GM12874 (cell line): ENCODE data around the gene GATAD2B.

Experiments used
- TF ChIP-seq, protein P1 (sequence below): IDR thresholded peaks from 2 replicates; pipeline ENCODE4 v1.5.1; 2011; ENCODE audit warnings: low read depth, mild to moderate bottlenecking, control low read depth, low read length, moderate library complexity; ENCODE audit not compliant: insufficient read depth

GATAD2B gene

DNA sequence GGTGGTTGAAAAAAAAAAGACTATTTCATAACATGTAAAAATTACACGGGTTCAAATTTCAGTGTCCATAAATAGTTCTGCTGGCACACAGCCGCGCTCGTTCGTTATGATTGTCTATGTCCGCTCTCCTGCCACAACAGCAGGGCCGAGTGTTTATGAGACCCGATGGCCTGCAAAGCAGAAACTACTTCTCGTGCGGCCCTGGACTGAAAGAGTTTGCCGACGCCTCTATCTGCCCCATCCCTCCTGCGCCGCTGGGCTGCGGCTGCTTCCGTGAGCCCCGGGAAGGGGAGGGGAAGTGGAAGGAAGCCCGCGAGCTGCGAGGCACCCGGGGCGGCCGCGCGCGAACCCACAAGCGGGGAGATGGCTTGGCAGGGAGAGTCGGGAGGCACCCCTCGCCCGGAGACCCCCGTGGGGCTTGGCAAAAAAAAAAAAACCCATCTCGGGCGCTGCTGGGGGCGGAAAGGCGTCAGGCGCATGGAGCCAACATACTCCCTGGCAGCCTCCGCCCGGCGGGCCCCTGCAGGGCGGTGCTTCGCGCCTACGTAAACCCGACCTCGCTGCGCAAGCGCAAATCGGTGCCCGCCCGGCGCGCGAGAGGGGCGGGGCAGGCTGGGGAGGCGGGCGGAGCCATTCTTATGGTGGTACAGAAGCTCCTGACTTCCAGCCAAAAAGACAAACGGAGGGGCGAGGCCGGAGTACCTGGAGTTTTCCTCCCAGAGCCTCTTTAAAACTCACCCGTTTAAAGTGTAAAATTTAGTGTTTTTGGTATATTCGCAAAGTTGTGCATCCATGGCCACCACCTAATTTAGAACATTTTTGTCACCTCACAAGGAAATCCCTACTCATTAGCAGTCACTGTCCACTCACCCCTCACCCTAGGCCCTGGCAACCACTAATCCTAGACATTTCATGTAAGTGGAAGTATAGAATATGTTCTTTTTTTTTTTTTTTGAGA is 139.3 kb downstream of the GATAD2B start:
- TF ChIP-seq, protein P1, sequence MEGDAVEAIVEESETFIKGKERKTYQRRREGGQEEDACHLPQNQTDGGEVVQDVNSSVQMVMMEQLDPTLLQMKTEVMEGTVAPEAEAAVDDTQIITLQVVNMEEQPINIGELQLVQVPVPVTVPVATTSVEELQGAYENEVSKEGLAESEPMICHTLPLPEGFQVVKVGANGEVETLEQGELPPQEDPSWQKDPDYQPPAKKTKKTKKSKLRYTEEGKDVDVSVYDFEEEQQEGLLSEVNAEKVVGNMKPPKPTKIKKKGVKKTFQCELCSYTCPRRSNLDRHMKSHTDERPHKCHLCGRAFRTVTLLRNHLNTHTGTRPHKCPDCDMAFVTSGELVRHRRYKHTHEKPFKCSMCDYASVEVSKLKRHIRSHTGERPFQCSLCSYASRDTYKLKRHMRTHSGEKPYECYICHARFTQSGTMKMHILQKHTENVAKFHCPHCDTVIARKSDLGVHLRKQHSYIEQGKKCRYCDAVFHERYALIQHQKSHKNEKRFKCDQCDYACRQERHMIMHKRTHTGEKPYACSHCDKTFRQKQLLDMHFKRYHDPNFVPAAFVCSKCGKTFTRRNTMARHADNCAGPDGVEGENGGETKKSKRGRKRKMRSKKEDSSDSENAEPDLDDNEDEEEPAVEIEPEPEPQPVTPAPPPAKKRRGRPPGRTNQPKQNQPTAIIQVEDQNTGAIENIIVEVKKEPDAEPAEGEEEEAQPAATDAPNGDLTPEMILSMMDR, result no peak

DNA sequence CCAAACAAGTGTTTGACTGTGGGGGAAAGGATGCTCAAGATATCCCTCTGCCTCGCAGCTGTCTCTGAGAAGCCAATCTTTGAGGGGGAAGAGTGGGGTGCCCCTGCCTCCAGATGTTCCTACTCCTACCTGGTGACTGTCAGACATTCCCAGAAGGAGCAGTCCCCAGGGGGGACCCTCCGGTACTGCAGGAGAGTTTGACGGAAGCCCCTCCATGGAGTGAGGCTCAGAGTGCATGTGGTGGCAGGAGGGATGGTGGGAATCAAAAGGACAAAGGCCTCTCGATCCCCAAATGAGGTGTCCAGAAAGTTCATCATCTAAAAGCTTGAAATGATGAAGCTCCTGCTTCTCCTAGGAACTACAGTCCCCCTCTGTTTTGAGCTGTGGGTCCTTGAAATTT is 142.2 kb downstream of the GATAD2B start:
- TF ChIP-seq, protein P1, result no peak

DNA sequence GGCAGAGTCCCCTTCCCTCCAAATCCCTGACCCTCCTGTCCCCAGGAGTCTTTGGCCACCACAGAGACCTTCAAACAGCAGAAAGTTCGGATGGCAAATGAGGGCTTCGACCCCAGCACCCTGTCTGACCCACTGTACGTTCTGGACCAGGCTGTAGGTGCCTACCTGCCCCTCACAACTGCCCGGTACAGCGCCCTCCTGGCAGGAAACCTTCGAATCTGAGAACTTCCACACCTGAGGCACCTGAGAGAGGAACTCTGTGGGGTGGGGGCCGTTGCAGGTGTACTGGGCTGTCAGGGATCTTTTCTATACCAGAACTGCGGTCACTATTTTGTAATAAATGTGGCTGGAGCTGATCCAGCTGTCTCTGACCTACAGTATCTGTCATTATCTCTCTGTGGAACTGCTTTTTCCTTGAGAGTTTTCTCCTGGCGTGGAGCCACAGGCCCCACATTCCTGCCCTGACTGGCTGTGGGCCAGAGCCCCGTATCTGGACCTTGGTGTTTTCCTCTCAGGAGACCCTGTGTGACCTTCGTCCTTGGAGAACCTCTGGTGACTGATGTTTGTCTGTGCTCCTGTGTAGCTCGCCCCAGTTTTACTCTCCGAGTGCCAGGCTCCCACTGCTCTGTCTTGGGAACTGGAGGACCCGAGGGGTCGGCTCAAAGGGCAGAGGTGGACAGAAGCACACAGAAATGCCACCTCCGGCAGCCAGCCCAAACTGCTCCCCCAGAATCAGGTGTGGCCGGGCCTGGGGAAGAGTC is 142.8 kb downstream of the GATAD2B start:
- TF ChIP-seq, protein P1, result no peak

DNA sequence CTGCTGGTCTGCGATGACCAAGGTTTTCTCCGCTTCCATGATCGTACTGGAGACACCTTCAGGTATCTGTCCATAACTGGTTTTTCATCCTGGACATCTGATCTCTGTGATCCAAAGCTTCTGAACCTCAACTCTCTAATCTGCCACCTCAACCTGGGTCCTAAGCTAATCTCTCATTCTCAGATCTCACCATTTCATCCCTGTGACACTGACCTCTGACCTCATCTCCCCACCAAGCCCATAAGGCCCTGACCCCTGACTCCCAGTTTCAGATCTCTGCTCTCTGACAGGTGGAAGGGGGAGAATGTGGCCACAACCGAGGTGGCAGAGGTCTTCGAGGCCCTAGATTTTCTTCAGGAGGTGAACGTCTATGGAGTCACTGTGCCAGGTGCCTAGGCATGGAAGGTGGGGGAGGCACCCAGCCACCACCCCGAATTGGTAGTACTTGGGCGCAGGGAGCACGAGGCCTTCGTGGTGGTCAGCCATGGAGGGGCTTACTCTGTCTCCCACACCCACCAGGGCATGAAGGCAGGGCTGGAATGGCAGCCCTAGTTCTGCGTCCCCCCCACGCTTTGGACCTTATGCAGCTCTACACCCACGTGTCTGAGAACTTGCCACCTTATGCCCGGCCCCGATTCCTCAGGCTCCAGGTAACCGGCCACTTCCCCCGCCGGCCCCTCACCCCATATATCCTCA is 143.8 kb downstream of the GATAD2B start:
- TF ChIP-seq, protein P1, result no peak

DNA sequence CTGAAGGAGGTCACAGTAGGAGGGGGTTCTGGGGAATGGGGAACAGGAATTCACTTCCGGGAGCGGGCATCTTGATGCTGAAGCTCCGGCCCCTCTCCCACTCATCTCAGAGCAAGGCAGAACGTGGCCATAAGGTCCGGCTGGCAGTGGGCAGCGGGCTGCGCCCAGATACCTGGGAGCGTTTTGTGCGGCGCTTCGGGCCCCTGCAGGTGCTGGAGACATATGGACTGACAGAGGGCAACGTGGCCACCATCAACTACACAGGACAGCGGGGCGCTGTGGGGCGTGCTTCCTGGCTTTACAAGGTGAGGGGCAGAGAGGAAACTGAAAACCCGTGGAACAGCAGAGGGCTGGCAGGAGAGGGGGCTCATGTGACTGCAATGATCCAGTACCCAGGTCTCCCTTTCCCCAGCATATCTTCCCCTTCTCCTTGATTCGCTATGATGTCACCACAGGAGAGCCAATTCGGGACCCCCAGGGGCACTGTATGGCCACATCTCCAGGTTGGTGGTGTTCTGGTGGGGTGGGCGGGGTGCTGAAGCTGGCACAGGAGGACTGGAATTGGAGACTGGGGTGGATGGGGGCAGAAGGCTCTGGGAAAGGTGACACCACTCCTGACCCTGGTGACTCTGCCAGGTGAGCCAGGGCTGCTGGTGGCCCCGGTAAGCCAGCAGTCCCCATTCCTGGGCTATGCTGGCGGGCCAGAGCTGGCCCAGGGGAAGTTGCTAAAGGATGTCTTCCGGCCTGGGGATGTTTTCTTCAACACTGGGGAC is 144.5 kb downstream of the GATAD2B start:
- TF ChIP-seq, protein P1, result no peak

DNA sequence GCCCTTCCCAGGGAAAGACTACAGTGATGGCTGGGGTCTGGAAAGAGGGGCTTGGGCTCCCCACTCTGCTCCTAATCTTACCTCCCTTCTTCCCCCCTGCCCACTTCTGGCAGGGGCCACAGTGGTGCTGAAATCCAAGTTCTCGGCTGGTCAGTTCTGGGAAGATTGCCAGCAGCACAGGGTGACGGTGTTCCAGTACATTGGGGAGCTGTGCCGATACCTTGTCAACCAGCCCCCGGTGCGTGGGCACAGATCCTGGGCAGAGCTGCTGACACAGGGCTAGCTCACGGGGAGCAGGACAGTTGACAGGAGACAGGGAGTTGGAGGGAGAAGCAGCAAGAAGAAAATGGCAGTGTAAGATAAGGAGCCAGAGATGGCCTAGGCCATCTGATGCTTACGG is 145.1 kb downstream of the GATAD2B start:
- TF ChIP-seq, protein P1, result no peak
